Erythroblast (primary cell): ENCODE data around the gene RBM4.

Experiments
- DNase-seq, 2 experiments: peaks; one replicate each; lab custom pipeline; 2025; lab: John Stamatoyannopoulos, UW
- GATA1 ChIP-seq: IDR thresholded peaks from 2 replicates; pipeline ENCODE4 v1.6.1; 2011; ENCODE audit warnings: low read depth, mild to moderate bottlenecking, control low read depth, low read length, moderate library complexity
- POLR2A ChIP-seq: IDR thresholded peaks from 2 replicates; pipeline ENCODE4 v1.6.1; 2011; ENCODE audit warnings: mild to moderate bottlenecking, low read length

Gene RBM4

DNA sequence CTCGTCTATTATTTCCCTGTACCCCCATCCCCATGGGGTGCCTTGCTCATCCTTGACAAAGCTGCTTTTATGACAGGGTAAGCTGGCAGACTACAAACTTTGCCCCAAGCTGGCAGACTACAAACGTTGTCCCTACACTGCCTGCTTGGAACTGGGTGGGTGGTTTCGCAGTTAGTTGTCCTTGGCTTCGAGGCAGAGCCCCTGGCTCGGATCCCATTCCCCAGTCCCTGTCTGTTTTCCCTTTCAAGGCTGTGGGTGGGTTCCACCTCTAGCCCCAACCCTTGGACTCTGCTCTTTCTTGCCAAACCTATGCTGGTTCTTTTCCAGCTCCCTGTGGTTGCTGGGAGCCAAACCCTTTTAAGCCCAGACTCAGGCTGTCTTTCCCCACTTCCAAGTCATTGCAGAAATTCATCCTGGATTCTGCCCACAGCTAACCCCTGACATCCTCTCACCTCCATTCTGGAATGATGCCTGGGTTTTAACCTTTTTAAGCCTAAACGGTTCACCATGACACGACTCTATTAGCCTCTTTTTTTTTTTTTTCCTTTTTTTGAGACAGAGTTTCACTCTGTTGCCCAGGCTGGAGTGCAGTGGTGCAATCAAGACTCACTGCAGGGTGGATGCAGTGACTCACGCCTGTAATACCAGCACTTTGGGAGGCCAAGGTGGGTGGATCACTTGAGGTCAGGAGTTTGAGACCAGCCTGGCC lies 31.2 kb upstream of the RBM4 start:
- DNase-seq = peak in 1 of 2 experiments; percentile 53
- TF ChIP-seq GATA1 = no peak
- TF ChIP-seq POLR2A = no peak

DNA sequence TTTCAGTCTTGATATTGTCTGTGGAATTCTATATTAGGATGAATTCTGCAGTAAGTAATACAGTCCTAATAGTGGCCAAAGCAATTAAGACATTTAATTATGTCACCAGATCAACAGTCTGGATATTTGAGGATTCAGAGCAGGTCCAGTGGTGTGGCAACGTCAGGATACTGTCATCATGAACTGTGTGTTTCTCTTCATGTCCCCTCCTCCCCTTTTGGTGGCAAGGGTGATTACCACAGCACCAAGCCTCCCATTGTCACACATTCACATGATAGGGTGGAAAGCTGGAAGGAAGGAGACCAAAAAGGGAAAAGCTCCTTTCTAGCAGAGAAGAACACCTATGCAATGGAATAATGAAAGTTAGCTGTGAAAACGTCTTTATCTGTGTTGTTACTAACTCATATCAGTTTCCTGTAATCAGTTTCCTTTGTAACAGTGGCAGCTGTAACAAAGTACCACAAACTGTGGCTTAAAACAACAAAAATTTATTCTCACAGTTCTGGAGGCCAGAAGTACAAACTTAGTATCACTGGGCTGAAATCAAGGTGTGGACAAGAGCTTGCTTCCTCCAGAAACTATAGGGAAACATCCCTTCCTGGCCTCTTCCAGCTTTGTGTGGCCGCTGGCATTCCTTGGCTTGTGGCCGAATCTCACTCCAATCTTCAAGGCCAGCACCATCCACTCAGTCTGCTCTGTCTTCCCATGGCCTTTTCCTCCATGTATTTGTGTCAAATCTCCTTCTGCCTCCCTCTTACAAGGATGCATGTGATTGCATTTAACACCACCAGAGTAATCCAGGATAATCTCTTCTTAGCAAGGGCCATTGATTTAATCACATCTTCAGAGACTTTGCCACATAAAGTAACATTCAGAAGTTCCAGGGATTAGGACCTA lies 28.5 kb upstream of the RBM4 start:
- TF ChIP-seq POLR2A (no peak), GATA1 (no peak)
- DNase-seq = no peak

DNA sequence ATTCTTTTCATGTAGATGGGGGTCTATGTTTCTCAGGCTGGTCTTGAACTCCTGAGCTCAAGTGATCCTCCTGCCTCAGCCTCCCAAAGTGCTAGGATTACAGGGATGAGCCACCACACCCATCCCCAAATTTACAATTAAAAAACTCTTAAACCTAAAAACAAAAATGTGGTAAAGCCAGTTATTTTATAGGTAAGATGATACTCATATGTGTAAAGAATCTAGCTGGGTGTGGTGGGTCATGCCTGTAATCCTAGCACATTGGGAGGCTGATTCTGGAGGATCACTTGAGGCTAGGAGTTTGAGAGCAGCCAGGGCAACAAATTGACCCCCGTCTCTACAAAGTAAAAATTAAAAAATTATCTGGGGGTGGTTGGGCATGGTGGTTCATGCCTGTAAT lies 26.0 kb upstream of the RBM4 start:
- TF ChIP-seq GATA1 (no peak), POLR2A (no peak)
- DNase-seq = no peak

DNA sequence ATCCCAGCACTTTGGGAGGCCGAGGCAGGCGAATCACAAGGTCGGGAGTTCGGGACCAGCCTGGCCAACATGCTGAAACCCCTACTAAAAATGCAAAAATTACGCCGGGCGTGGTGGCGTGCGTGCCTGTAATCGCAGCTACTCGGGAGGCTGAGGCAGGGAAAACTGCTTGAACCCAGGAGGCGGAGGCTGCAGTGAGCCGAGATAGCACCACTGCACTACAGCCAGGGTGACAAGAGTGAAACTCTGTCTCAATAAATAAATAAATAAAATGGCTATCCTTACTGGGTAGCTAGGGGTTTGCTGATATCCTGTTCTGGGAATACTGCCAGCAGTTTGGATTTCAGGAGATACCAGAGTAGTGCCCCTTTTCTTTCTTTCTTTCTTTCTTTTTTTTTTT lies 24.4 kb upstream of the RBM4 start:
- TF ChIP-seq POLR2A = no peak
- DNase-seq = peak; percentile 55 to 56

DNA sequence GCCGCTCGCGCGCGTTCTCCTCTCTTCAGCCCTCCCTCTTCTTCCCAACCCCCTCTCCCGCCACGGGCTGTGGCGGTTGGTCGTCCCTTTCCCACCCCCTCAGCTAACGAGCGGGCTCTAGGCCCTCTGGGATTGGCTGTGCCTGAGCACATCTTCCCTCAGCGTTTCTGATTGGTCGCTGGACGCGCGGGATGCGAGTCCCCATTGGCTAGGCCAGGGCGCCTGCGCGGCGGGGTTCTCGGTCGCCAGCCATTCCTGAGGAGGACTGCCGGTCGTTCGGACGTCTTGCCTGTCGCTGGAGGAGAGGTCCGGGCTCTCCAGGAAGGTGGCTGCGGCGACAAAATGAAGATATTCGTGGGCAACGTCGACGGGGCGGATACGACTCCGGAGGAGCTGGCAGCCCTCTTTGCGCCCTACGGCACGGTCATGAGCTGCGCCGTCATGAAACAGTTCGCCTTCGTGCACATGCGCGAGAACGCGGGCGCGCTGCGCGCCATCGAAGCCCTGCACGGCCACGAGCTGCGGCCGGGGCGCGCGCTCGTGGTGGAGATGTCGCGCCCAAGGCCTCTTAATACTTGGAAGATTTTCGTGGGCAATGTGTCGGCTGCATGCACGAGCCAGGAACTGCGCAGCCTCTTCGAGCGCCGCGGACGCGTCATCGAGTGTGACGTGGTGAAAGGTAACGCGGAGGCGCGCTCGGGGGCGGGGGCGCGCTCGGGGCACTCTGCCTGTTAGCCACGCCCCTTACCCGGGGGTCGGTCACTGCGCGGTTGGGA lies 21.9 kb upstream of the RBM4 start, which contains the start of gene RBM14:
Gene RBM14, plus strand, starts transcription at position 252 of the 776 bp plus-strand sequence. Its CDS starts 91 bp downstream, at position 343.
- TF ChIP-seq GATA1 (no peak), POLR2A (peak; percentile 99)
- DNase-seq = peak; percentile 99

GRCh38 chr11:66617155-66617834 lies 21.2 kb upstream of the RBM4 start:
- peak in 1 of 2 experiments; percentile 62 for DNase-seq
- TF ChIP-seq GATA1 (no peak), POLR2A (no peak)

DNA sequence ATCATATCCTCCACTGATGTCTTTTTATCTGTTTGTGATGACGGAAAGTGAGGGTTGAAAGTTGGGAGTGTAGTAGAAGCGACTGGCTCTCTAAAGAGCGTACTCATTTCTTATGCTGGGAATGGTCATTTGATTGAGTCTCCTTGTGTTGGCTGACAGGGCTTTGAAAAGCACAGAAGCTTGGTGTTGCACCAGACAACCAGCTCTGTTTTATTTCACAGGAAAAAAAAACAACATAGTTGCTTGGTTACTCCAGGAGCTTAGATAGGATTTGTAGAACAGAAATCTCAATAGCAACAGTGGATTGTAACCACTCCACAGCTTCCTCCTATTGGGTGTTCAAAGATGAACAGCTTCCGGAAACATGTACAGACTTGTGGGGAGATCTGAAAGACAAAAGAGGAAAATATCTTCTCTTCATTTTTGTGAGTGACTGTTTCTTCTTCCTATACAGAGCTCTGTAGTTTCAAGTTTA lies 19.4 kb upstream of the RBM4 start:
- TF ChIP-seq POLR2A (no peak), GATA1 (no peak)
- DNase-seq = peak; percentile 38 to 40

GRCh38 chr11:66624450-66624849 lies 14.1 kb upstream of the RBM4 start:
- no peak for DNase-seq
- TF ChIP-seq POLR2A = no peak
- TF ChIP-seq GATA1 = no peak

DNA sequence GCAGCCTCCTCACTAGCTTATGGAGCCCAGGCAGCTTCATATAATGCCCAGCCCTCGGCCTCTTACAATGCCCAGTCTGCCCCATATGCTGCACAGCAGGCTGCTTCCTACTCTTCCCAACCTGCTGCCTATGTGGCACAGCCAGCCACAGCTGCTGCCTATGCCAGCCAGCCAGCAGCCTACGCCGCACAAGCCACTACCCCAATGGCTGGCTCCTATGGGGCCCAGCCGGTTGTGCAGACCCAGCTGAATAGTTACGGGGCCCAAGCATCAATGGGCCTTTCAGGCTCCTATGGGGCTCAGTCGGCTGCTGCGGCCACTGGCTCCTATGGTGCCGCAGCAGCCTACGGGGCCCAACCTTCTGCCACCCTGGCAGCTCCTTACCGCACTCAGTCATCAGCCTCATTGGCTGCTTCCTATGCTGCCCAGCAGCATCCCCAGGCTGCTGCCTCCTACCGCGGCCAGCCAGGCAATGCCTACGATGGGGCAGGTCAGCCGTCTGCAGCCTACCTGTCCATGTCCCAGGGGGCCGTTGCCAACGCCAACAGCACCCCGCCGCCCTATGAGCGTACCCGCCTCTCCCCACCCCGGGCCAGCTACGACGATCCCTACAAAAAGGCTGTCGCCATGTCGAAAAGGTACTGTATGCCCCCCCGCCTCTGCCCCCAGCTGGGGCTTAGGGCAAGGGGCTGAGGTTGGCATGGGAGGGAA lies 13.3 kb upstream of the RBM4 start:
- no peak for DNase-seq
- TF ChIP-seq GATA1 = no peak
- no peak for TF ChIP-seq POLR2A

DNA sequence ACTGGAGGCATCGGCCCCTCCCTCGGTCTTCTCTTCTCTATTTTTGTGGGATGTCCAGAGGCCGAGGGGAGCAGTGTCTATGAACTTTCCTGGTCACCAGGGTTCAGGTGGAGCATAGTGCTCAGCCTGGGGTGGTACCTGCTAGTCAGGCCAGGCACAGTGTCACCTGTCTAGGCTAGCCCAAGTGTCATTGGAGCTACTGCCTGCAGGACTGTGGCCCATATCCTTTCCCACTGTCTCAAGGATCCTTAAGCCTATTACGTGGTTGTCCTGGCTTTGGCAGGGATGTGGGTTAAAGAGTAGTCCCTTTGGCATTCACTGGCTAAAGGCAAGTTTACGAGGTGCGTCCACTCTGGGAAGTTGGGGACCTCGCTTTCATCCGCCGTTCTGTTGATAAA lies 12.8 kb upstream of the RBM4 start:
- DNase-seq = no peak
- TF ChIP-seq POLR2A (no peak), GATA1 (no peak)

GRCh38 chr11:66626382-66626781 lies 12.1 kb upstream of the RBM4 start:
- no peak for TF ChIP-seq POLR2A
- no peak for TF ChIP-seq GATA1
- DNase-seq = no peak

GRCh38 chr11:66626926-66627325 lies 11.6 kb upstream of the RBM4 start:
- no peak for DNase-seq

More at GRCh38 chr11:66626926-66627325, 11.6 kb upstream of the RBM4 start:
- no peak for TF ChIP-seq POLR2A
- TF ChIP-seq GATA1 = no peak
